GM12874 (cell line): ENCODE data around the gene CNNM3.

Experiments used
- TF ChIP-seq, protein P1 (sequence below): IDR thresholded peaks from 2 replicates; pipeline ENCODE4 v1.5.1; 2011; ENCODE audit warnings: low read depth, mild to moderate bottlenecking, control low read depth, low read length, moderate library complexity; ENCODE audit not compliant: insufficient read depth

The CNNM3 gene

DNA sequence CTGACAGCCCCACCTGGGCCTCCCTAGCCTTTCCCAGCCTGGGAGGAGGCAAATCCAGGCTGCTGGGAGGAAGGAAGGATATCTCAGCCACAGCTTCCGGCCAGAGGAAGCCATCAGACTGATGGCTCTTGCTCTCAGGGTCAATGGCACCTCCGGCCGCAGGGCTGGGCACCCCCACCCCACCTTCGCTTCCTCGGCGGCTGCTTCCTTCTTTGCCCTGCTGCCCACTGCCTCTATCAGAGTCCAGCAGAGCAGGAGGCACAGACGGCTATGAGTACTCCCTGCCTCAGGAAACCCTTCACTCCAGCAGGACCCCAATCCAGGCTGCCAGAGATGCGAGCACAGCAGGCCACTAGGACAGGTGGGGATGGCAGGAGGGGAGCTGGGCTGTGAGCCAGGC is 50.5 kb downstream of the CNNM3 start:
- TF ChIP-seq, protein P1, sequence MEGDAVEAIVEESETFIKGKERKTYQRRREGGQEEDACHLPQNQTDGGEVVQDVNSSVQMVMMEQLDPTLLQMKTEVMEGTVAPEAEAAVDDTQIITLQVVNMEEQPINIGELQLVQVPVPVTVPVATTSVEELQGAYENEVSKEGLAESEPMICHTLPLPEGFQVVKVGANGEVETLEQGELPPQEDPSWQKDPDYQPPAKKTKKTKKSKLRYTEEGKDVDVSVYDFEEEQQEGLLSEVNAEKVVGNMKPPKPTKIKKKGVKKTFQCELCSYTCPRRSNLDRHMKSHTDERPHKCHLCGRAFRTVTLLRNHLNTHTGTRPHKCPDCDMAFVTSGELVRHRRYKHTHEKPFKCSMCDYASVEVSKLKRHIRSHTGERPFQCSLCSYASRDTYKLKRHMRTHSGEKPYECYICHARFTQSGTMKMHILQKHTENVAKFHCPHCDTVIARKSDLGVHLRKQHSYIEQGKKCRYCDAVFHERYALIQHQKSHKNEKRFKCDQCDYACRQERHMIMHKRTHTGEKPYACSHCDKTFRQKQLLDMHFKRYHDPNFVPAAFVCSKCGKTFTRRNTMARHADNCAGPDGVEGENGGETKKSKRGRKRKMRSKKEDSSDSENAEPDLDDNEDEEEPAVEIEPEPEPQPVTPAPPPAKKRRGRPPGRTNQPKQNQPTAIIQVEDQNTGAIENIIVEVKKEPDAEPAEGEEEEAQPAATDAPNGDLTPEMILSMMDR = no peak

DNA sequence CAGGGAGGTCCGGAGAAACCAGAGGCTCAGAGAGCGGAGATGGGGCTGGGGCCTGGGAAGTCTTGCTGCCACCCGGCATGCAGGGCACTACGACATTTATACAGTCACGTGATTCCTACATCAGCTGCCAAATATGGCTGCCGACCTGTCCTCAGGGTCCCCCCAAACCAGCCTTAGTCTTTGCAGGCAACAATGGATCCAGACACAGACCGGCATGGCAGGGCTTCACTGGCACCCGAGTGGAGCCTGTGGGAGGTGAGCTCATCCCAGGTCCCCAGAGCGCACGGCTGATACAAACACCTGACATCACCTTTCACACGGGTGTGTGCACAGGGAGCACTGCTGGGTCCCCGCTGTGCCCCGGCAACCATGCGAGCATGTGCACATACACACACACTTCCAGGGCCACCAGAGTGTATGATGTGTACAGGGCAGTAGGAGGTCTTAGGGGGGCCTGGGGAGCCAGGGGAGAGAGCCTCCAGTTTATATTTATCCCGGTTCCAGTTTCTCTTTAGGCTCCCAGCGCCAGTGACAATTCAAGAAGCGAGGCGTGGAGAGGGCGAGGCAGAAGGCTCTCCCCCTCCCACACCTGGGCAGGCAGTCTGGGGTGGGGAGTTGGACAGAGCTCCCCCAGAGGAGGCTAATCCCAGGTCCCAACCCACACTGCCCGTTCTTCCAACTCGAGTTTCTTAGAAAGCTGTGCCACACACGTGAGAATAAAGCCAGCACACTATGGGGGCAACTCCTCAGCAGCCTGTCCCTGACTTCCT is 51.1 kb downstream of the CNNM3 start:
- TF ChIP-seq, protein P1 = no peak

DNA sequence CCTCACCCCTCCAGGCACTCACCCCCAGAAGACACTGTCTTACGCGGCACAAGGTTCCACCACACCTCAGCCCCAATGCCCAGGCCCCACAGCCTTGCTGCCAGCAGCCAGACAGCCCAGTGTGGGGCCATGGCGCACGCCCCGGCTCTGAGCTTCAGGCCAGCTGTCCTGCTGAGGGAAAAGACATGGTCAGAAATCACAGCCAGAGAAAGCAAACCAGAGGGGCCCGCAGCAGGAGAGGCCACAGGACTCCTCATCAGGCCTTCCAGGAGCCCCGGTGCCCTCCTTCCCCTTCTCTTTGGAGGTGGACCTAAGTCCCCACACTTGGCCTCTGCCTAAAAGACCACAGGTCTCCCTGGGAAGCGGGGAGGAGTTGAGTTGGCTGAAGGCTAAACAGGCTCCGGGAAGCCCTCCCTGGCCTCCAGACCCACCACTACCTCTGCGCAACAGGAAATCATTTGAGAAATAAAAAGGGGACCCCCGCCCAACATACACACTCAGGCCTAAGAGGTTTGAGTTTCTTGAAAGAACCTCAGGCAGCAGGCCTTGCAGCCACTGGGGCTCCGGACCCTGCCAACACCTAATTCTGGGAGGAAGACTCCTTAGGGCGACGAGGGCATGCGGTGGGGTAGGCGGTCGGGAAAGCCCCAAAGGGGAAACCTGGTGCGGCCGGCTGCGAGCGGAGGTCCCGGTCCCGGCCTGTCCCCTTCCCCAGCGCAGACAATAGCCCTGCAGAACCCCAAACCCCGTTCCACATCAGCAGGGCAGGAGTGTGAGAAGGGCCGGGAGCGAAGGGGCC is 51.9 kb downstream of the CNNM3 start:
- TF ChIP-seq, protein P1 = no peak

DNA sequence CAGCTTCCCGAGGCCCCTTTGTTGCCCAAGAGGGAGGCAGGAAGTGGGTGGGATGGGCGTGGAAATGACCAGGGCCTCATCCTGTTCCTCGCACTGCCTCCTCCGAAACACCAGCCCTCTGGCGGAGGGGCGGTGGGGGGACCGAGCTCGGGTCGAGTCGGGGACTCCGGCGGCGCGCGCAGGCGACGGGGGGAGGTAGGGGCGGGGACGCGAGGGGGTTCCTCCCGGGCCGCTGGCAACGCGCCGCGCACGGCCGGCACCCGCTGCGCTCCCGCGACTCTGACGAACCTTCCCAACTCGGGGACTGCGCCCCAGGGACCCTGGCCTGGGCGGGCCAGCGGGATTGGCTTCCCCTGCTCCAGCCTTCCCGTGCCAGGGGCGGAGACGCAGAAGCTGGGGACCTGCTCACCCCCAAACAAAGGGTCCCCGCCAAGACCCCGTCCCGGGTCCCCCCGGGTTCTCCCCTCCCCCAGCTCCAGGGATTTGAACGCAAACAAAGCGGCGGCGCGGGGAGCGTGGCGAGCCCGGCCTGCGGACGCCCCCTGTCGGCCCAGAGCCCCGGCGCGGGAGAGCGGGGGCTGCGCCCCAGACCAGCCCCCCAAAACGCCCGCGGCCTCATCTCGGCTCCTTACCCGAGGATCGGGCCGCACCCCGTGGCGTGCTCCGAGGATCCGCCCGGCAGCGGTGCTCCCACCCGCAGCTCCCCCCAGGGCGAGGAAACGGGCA is 52.6 kb downstream of the CNNM3 start:
- TF ChIP-seq, protein P1 = peak; percentile 78

DNA sequence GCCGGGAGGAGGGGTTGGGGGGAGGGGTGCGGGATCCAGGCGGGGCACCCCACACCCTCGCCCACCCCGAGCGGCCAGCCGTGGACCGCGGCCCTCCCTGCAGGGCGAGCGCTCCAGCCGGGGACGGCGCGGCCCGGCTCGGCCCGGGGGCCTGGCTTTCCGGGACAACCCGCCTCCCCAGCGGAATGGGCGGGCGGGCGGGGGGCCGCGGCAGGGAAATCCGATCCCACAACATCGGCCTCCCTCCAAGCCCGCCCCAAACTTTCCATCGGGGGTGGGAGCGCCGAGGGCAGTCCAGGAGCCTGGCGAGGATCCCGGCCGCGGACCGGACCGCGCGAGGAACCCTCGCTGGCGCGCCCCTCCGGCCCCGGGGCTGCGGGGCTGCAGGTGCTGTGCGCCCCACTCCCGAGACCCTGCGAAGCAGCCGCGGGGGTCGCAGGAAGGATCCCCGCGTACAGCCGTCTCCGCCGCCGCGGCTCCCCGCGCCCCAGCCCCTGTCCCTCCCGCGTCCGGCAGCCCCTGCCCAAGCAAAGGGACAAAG is 53.3 kb downstream of the CNNM3 start:
- TF ChIP-seq, protein P1 = no peak

DNA sequence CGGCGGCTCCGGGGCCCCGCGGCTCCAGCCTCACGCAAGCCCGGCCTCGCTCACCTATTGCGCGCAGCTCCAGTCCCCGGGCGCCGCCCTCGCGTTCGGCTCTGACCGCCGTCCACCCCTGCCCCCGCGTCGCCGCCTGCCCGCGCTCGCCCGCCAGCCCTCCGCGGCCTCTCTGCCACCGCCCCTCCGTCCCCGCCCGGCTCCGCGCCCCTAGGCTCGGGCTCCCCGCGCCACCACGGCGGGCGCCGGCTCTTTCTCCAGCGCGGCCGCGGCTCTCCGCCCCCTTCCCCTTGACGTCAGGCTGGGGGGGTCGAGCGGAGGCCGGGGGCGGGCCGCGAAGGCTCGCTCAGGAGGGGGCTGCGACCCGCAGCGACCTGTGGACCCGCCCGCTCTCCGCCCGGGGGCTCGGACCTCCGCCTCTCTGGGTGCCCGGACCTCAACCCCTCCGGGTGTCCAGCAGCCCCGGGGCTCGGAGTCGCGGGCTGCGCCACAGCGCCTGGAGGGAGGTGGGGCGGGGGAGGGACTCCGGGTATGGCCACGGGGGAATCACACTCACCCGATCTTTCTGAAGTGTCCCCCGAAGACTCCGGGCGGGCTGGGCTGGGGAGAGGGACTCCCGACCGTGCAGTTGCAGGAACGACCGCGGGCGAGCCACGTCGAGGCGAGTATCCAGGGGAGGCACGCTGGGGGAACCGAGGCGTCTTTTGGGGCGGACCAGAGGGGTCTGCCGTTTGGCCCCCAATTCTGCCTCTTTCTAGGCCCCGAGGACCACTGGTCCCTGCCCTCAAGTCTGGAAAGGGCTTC is 54.0 kb downstream of the CNNM3 start, which contains the start of gene SEMA4C:
Gene SEMA4C, minus strand, starts transcription at position 259 of the 804 bp plus-strand sequence. CDS start 2,194 bp downstream, outside the sequence.
- TF ChIP-seq, protein P1 = no peak
